SU-DHL-6 (cell line): ENCODE data around the gene KLHL36.

ENCODE experiments used
- EZH2phosphoT487 ChIP-seq: fragments of 200-600 bp; sonication (generic), shearing (Covaris generic); conservative IDR thresholded peaks from 2 replicates; pipeline ENCODE4 v1.6.1; 2018; ENCODE audit warnings: mild to moderate bottlenecking, antibody characterized with exemption, low read length, moderate library complexity, mixed read lengths
- TF ChIP-seq, protein P1 (sequence below): fragments of 200-600 bp; sonication (generic); IDR thresholded peaks from one replicate; pipeline ENCODE4 v1.5.1; 2017; ENCODE audit warnings: antibody characterized with exemption, mild to moderate bottlenecking, low read length, moderate library complexity; ENCODE audit not compliant: insufficient read depth, poor library complexity, severe bottlenecking

DNA sequence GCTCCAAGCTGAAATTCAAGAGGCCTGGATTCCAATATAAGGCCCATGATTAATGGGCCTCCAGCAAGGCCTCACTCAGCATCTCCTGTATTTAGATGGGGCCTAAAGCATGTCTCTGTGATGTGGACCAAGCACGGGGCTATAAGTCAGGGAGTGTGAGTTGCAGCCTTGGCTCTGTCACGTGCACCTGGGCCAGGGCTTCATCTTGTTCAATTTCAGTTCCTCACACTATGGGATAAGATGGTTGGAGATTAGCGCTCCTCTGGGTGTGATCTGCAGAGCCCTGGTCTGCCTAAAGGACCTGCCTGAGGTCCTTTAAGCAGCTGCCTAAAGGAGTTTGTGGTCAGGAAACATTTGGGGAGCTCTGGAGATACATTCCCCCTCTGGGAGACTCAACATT lies 25.2 kb downstream of the KLHL36 start:
- TF ChIP-seq, protein P1, sequence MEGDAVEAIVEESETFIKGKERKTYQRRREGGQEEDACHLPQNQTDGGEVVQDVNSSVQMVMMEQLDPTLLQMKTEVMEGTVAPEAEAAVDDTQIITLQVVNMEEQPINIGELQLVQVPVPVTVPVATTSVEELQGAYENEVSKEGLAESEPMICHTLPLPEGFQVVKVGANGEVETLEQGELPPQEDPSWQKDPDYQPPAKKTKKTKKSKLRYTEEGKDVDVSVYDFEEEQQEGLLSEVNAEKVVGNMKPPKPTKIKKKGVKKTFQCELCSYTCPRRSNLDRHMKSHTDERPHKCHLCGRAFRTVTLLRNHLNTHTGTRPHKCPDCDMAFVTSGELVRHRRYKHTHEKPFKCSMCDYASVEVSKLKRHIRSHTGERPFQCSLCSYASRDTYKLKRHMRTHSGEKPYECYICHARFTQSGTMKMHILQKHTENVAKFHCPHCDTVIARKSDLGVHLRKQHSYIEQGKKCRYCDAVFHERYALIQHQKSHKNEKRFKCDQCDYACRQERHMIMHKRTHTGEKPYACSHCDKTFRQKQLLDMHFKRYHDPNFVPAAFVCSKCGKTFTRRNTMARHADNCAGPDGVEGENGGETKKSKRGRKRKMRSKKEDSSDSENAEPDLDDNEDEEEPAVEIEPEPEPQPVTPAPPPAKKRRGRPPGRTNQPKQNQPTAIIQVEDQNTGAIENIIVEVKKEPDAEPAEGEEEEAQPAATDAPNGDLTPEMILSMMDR = no peak
- TF ChIP-seq EZH2phosphoT487 = no peak
